HUES64 (cell line): Measurements from ENCODE around the gene LRRC23.

Source experiments
- H3K27ac ChIP-seq: 2 replicates; pipeline ENCODE4 v1.7.0; 2013; ENCODE audit warnings: low read depth, low read length, inconsistent platforms
- H3K27me3 ChIP-seq: 2 replicates; pipeline ENCODE4 v1.6.1; 2013; ENCODE audit warnings: mild to moderate bottlenecking, low read length; ENCODE audit not compliant: insufficient read depth
- H3K36me3 ChIP-seq: 2 replicates; pipeline ENCODE4 v1.6.1; 2013; ENCODE audit warnings: mild to moderate bottlenecking, low read length; ENCODE audit not compliant: insufficient read depth
- H3K4me1 ChIP-seq: 2 replicates; pipeline ENCODE4 v1.6.1; 2013; ENCODE audit warnings: mild to moderate bottlenecking, low read length, moderate library complexity; ENCODE audit not compliant: insufficient read depth
- H3K4me3 ChIP-seq: 2 replicates; pipeline ENCODE4 v1.5.1; 2013; ENCODE audit warnings: mild to moderate bottlenecking, low read length, moderate library complexity
- H3K9ac ChIP-seq: 2 replicates; pipeline ENCODE4 v1.6.1; 2013; ENCODE audit warnings: mild to moderate bottlenecking, low read depth, low read length
- H3K9me3 ChIP-seq: 2 replicates; pipeline ENCODE4 v1.6.1; 2013; ENCODE audit warnings: low read depth, low read length; ENCODE audit not compliant: insufficient read depth
- WGBS: fragments of 150-250, 120-280 bp; methylation state at CpG from one replicate; pipeline ENCODE4 v1.1.7; 2013; ENCODE audit warnings: missing lambda C conversion rate; 5-methylcytosine and 5-hydroxymethylcytosine counted together

Gene LRRC23

GRCh38 chr12:6909421-6910145 is 5.0 kb downstream of the LRRC23 start:
- H3K9me3 ChIP-seq = no peaks in the 10 kb centered on the region
- H3K36me3 ChIP-seq = no peaks in the 10 kb centered on the region
- no peak overlapping the region for H3K27ac ChIP-seq
- peaks cover 17% of the 10 kb centered on the region for H3K4me1 ChIP-seq
- H3K9ac ChIP-seq = no peak overlapping the region
- no peak overlapping the region for H3K4me3 ChIP-seq
- no peaks in the 10 kb centered on the region for H3K27me3 ChIP-seq
- 99% methylated on average over 4 of the region's 4 CpGs for WGBS

- no peak overlapping the region for H3K4me3 ChIP-seq
Observed at GRCh38 chr12:6912164-6912935, 7.7 kb downstream of the LRRC23 start.

GRCh38 chr12:6914246-6914946 is 9.8 kb downstream of the LRRC23 start, which contains the start of gene ENO2:
ENO2 (plus strand) TSS chr12:6914580; CDS start chr12:6915833, 1,253 bp downstream.
- Histone ChIP-seq H3K27ac (no peak within 1 kb of the TSS), H3K27me3 (no peaks in the 10 kb centered on the region)
- 2% methylated on average over 68 of the region's 68 CpGs for WGBS

More at GRCh38 chr12:6912164-6912935, 7.7 kb downstream of the LRRC23 start:
- Histone ChIP-seq H3K4me1 (peaks cover 14% of the 10 kb centered on the region; the same call in 1 of the 2 replicates), H3K27me3 (no peaks in the 10 kb centered on the region), H3K9me3 (no peaks in the 10 kb centered on the region), H3K27ac (no peak overlapping the region), H3K36me3 (peaks cover 15% of the 10 kb centered on the region), H3K9ac (no peak overlapping the region)
- 93% methylated on average over 15 of the region's 15 CpGs for WGBS

GRCh38 chr12:6914947-6915788 is 10.5 kb downstream of the LRRC23 start:
- Histone ChIP-seq H3K36me3 (peaks cover 35% of the 10 kb centered on the region), H3K27ac (no peak overlapping the region), H3K27me3 (no peaks in the 10 kb centered on the region), H3K9me3 (no peaks in the 10 kb centered on the region), H3K4me1 (peaks cover 14% of the 10 kb centered on the region; the same call in 1 of the 2 replicates), H3K9ac (peak overlapping the region; percentile 77), H3K4me3 (peak overlapping the region; percentile 92)
- 3% methylated on average over 27 of the region's 29 CpGs for WGBS

More at GRCh38 chr12:6914246-6914946, 9.8 kb downstream of the LRRC23 start, which contains the start of gene ENO2:
- Histone ChIP-seq H3K4me1 (peaks cover 14% of the 10 kb centered on the region; the same call in 1 of the 2 replicates), H3K9me3 (no peaks in the 10 kb centered on the region), H3K36me3 (peaks cover 28% of the 10 kb centered on the region), H3K4me3 (peak within 1 kb of the TSS; percentile 92), H3K9ac (peak within 1 kb of the TSS; percentile 77)

- Histone ChIP-seq H3K4me3 (peak overlapping the region; percentile 40), H3K4me1 (peaks cover 14% of the 10 kb centered on the region; the same call in 1 of the 2 replicates), H3K36me3 (peaks cover 36% of the 10 kb centered on the region), H3K27ac (no peak overlapping the region), H3K27me3 (no peaks in the 10 kb centered on the region), H3K9ac (no peak overlapping the region), H3K9me3 (no peaks in the 10 kb centered on the region)
- WGBS = 79% methylated on average over 14 of the region's 14 CpGs
Observed at GRCh38 chr12:6915789-6916285, 11.2 kb downstream of the LRRC23 start.

- H3K27ac ChIP-seq = no peak overlapping the region
Observed at GRCh38 chr12:6916426-6917200, 12.0 kb downstream of the LRRC23 start.

GRCh38 chr12:6917491-6918231 is 13.0 kb downstream of the LRRC23 start:
- Histone ChIP-seq H3K9me3 (no peaks in the 10 kb centered on the region), H3K4me3 (no peak overlapping the region), H3K4me1 (peaks cover 14% of the 10 kb centered on the region; the same call in 1 of the 2 replicates), H3K36me3 (peaks cover 54% of the 10 kb centered on the region), H3K9ac (no peak overlapping the region), H3K27ac (no peak overlapping the region), H3K27me3 (no peaks in the 10 kb centered on the region)
- WGBS = 77% methylated on average over 14 of the region's 14 CpGs

More at GRCh38 chr12:6916426-6917200, 12.0 kb downstream of the LRRC23 start:
- H3K4me1 ChIP-seq = peaks cover 14% of the 10 kb centered on the region; the same call in 1 of the 2 replicates
- no peaks in the 10 kb centered on the region for H3K27me3 ChIP-seq
- no peak overlapping the region for H3K9ac ChIP-seq
- H3K9me3 ChIP-seq = no peaks in the 10 kb centered on the region
- WGBS = 88% methylated on average over 11 of the region's 11 CpGs
- no peak overlapping the region for H3K4me3 ChIP-seq
- peaks cover 44% of the 10 kb centered on the region for H3K36me3 ChIP-seq

- Histone ChIP-seq H3K27ac (no peak overlapping the region), H3K27me3 (no peaks in the 10 kb centered on the region), H3K4me3 (no peak overlapping the region), H3K9me3 (no peaks in the 10 kb centered on the region), H3K4me1 (peaks cover 6% of the 10 kb centered on the region), H3K9ac (no peak overlapping the region), H3K36me3 (peaks cover 64% of the 10 kb centered on the region)
- WGBS = 80% methylated on average over 7 of the region's 7 CpGs
Observed at GRCh38 chr12:6919588-6919987, 15.0 kb downstream of the LRRC23 start.

- no peak overlapping the region for H3K4me3 ChIP-seq
- H3K27ac ChIP-seq = no peak overlapping the region
- peaks cover 20% of the 10 kb centered on the region for H3K4me1 ChIP-seq
- H3K9me3 ChIP-seq = no peaks in the 10 kb centered on the region
- 92% methylated on average over 7 of the region's 7 CpGs for WGBS
- H3K9ac ChIP-seq = no peak overlapping the region
- H3K27me3 ChIP-seq = no peaks in the 10 kb centered on the region
- H3K36me3 ChIP-seq = peaks cover 57% of the 10 kb centered on the region
Observed at GRCh38 chr12:6921539-6921938, 16.9 kb downstream of the LRRC23 start.
